Common myeloid progenitor, CD34-positive (primary cell): ENCODE results near the gene MMAA.

ENCODE experiments used
- CTCF ChIA-PET: fragments of 350-600 bp; sonication (Branson Sonifier 250); formaldehyde crosslinking; loops from one replicate; lab custom pipeline; 2021; ENCODE audit warnings: antibody characterized with exemption; lab: Charles Lee
- POLR2A ChIA-PET: fragments of 350-600 bp; sonication (Branson Sonifier 250); formaldehyde crosslinking; loops from one replicate; lab custom pipeline; 2021; ENCODE audit warnings: antibody characterized with exemption; lab: Charles Lee
- DNase-seq, 3 donors: peaks; one replicate each; pipeline versions ENCODE4 v3.0.0 to v3.0.0-alpha.2; 2013
- H3K27ac ChIP-seq, 2 experiments: 1 replicate in 1 of 2; 2 replicates in 1 of 2; pipeline ENCODE4 v1.7.0; 2013; ENCODE audit warnings: inconsistent platforms in 2 of 2, low read length in 2 of 2, mild to moderate bottlenecking in 2 of 2, low read depth in 1 of 2, moderate library complexity in 1 of 2; ENCODE audit not compliant: severe bottlenecking in 2 of 2, insufficient read depth in 1 of 2, poor library complexity in 1 of 2
- H3K27me3 ChIP-seq, 5 experiments: replicated peaks in 2 of 5; 1 replicate in 3 of 5; 2 replicates in 2 of 5; pipeline versions ENCODE4 v1.6.1 to v1.7.0; 2013; ENCODE audit warnings: low read length in 4 of 5, mild to moderate bottlenecking in 2 of 5, moderate library complexity in 2 of 5, inconsistent platforms in 1 of 5; ENCODE audit not compliant: insufficient read depth in 5 of 5, control insufficient read depth in 4 of 5
- H3K36me3 ChIP-seq, 4 experiments: 1 replicate in 2 of 4; 2 replicates in 2 of 4; pipeline versions ENCODE4 v1.6.1 to v1.7.0; 2013; ENCODE audit warnings: low read length in 3 of 4, control low read depth in 1 of 4, mild to moderate bottlenecking in 1 of 4; ENCODE audit not compliant: control insufficient read depth in 4 of 4, insufficient read depth in 4 of 4
- H3K4me1 ChIP-seq, 4 experiments: 1 replicate in 3 of 4; 2 replicates in 1 of 4; pipeline versions ENCODE4 v1.6.1 to v1.7.1; 2013; ENCODE audit warnings: low read length in 3 of 4, mild to moderate bottlenecking in 3 of 4, control low read depth in 1 of 4, inconsistent platforms in 1 of 4, moderate library complexity in 1 of 4; ENCODE audit not compliant: control insufficient read depth in 4 of 4, insufficient read depth in 4 of 4; ENCODE audit errors: control extremely low read depth in 1 of 4
- H3K4me3 ChIP-seq, 7 experiments: 1 replicate in 4 of 7; 2 replicates in 3 of 7; pipeline versions ENCODE4 v1.5.1 to v1.7.0; 2013; ENCODE audit warnings: mild to moderate bottlenecking in 7 of 7, low read length in 6 of 7, moderate library complexity in 6 of 7, inconsistent platforms in 2 of 7, low read depth in 2 of 7, control low read depth in 1 of 7; ENCODE audit not compliant: insufficient read depth in 4 of 7, control insufficient read depth in 1 of 7; ENCODE audit errors: extremely low read depth in 1 of 7
- H3K9me3 ChIP-seq, 5 experiments: 1 replicate in 4 of 5; 2 replicates in 1 of 5; pipeline versions ENCODE4 v1.6.1 to v1.7.1; 2013; ENCODE audit warnings: low read length in 4 of 5, mild to moderate bottlenecking in 2 of 5, inconsistent platforms in 1 of 5, low read depth in 1 of 5, moderate library complexity in 1 of 5; ENCODE audit not compliant: control insufficient read depth in 4 of 5, insufficient read depth in 2 of 5; ENCODE audit errors: control extremely low read depth in 1 of 5
- WGBS: methylation state at CpG from one replicate; pipeline ENCODE4 v1.1.5; 2013; ENCODE audit not compliant: insufficient coverage; 5-methylcytosine and 5-hydroxymethylcytosine counted together

The MMAA gene

GRCh38 chr4:145698507-145698906 is 79.3 kb downstream of the MMAA start:
- Histone ChIP-seq H3K27me3 (no peaks in the 10 kb centered on the region), H3K36me3 (no peaks in the 10 kb centered on the region), H3K9me3 (no peaks in the 10 kb centered on the region), H3K27ac (no peak overlapping the region), H3K4me3 (no peak overlapping the region), H3K4me1 (no peaks in the 10 kb centered on the region)
- DNase-seq = no peak
- ChIA-PET POLR2A (no interaction called here), CTCF (no interaction called here)
- no CpG with 5 or more reads among the region's 2 CpGs for WGBS

GRCh38 chr4:145703850-145704497 is 84.8 kb downstream of the MMAA start:
- no peak for DNase-seq
- POLR2A ChIA-PET = no interaction called here
- CTCF ChIA-PET = interaction anchor here (0.6 kb wide), 1 partner anchor 88 kb away, joined by 4 read pairs; no protein-coding TSS in a partner anchor
- Histone ChIP-seq H3K36me3 (no peaks in the 10 kb centered on the region), H3K4me3 (no peak overlapping the region), H3K9me3 (peaks cover 0 to 3% (median 0%) of the 10 kb centered on the region in 5 experiments), H3K27ac (no peak overlapping the region), H3K4me1 (no peaks in the 10 kb centered on the region), H3K27me3 (no peaks in the 10 kb centered on the region)
- WGBS = 100% methylated on average over 4 of the region's 4 CpGs

- no peaks in the 10 kb centered on the region for H3K4me1 ChIP-seq
- DNase-seq = no peak
- H3K4me3 ChIP-seq = no peak overlapping the region
- ChIA-PET POLR2A (no interaction called here), CTCF (no interaction called here)
- peaks cover 0 to 13% (median 1%) of the 10 kb centered on the region in 5 experiments for H3K9me3 ChIP-seq
- no peaks in the 10 kb centered on the region for H3K36me3 ChIP-seq
- H3K27ac ChIP-seq = no peak overlapping the region
- WGBS = 100% methylated on average over 1 of the region's 1 CpG
- H3K27me3 ChIP-seq = no peaks in the 10 kb centered on the region
These were observed 90.2 kb downstream of the MMAA start for GRCh38 chr4:145709336-145709735.
